Measurements from ENCODE around the gene ASTN2. TPM values are rescaled to one million over a fixed set of nuclear protein-coding genes. Genes with fewer than 3 reads are reported as not detected.

ASTN2 gene
- total and polyA plus RNA-seq, 4 donors: 0.57 to 2.9 (median 1.4) TPM

DNA sequence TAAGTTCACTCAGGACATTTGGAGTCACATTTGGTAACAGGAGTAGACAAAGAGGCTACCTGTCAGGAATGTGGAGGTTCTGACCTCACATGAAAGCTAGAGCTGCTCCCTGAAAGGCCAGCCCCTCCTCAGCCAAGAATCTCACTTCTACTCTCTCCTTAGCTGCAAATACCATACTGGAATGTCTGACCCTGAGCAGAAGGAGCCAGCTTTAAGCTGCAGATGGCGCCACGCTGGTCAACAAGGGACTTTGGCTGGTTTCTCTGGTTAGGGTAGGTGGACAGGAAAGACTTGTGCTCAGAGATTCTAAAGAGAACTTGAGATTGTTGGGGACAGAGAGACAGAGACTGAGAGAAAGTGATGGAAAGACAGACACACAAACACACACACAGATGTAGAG, 21.9 kb downstream of the ASTN2 start:
- no peaks in the 10 kb centered on the region for H3K27me3 ChIP-seq (ENCODE audit: control insufficient read depth in 4 of 4, insufficient read depth in 4 of 4, low read length in 3 of 4)
- 63% methylated on average over 2 of the region's 2 CpGs for WGBS
- H3K4me3 ChIP-seq (ENCODE audit: low read depth in 1 of 3, low read length in 3 of 3): no peak overlapping the region
- H3K9ac ChIP-seq (ENCODE audit: low read depth in 1 of 2, low read length in 2 of 2): no peak overlapping the region
- H3K9me3 ChIP-seq (ENCODE audit: control insufficient read depth in 4 of 4, low read length in 3 of 4): no peaks in the 10 kb centered on the region
- H3K27ac ChIP-seq (ENCODE audit: low read depth in 1 of 2, low read length in 2 of 2): no peak overlapping the region
- no peaks in the 10 kb centered on the region for H3K4me1 ChIP-seq (ENCODE audit: control insufficient read depth in 4 of 4, insufficient read depth in 4 of 4, low read length in 3 of 4)
- TF ChIP-seq, protein P1, sequence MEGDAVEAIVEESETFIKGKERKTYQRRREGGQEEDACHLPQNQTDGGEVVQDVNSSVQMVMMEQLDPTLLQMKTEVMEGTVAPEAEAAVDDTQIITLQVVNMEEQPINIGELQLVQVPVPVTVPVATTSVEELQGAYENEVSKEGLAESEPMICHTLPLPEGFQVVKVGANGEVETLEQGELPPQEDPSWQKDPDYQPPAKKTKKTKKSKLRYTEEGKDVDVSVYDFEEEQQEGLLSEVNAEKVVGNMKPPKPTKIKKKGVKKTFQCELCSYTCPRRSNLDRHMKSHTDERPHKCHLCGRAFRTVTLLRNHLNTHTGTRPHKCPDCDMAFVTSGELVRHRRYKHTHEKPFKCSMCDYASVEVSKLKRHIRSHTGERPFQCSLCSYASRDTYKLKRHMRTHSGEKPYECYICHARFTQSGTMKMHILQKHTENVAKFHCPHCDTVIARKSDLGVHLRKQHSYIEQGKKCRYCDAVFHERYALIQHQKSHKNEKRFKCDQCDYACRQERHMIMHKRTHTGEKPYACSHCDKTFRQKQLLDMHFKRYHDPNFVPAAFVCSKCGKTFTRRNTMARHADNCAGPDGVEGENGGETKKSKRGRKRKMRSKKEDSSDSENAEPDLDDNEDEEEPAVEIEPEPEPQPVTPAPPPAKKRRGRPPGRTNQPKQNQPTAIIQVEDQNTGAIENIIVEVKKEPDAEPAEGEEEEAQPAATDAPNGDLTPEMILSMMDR (IDR thresholded peaks at IDR 0.05; ENCODE audit: low read depth, low read length, missing input control): no peak
- TF ChIP-seq, protein P2, sequence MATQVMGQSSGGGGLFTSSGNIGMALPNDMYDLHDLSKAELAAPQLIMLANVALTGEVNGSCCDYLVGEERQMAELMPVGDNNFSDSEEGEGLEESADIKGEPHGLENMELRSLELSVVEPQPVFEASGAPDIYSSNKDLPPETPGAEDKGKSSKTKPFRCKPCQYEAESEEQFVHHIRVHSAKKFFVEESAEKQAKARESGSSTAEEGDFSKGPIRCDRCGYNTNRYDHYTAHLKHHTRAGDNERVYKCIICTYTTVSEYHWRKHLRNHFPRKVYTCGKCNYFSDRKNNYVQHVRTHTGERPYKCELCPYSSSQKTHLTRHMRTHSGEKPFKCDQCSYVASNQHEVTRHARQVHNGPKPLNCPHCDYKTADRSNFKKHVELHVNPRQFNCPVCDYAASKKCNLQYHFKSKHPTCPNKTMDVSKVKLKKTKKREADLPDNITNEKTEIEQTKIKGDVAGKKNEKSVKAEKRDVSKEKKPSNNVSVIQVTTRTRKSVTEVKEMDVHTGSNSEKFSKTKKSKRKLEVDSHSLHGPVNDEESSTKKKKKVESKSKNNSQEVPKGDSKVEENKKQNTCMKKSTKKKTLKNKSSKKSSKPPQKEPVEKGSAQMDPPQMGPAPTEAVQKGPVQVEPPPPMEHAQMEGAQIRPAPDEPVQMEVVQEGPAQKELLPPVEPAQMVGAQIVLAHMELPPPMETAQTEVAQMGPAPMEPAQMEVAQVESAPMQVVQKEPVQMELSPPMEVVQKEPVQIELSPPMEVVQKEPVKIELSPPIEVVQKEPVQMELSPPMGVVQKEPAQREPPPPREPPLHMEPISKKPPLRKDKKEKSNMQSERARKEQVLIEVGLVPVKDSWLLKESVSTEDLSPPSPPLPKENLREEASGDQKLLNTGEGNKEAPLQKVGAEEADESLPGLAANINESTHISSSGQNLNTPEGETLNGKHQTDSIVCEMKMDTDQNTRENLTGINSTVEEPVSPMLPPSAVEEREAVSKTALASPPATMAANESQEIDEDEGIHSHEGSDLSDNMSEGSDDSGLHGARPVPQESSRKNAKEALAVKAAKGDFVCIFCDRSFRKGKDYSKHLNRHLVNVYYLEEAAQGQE (IDR thresholded peaks at IDR 0.05): no peak
- TF ChIP-seq FOXA2 (IDR thresholded peaks at IDR 0.05): no peak
- TF ChIP-seq RXRA (IDR thresholded peaks at IDR 0.05): no peak
- TF ChIP-seq, protein P3, sequence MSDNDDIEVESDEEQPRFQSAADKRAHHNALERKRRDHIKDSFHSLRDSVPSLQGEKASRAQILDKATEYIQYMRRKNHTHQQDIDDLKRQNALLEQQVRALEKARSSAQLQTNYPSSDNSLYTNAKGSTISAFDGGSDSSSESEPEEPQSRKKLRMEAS (IDR thresholded peaks at IDR 0.05): no peak
- TF ChIP-seq, protein P4, sequence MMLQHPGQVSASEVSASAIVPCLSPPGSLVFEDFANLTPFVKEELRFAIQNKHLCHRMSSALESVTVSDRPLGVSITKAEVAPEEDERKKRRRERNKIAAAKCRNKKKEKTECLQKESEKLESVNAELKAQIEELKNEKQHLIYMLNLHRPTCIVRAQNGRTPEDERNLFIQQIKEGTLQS (IDR thresholded peaks at IDR 0.05): no peak
- no peak for TF ChIP-seq NR2F2 (IDR thresholded peaks at IDR 0.05)
- TF ChIP-seq HNF4A (conservative IDR thresholded peaks at IDR 0.05): no peak
- TF ChIP-seq, protein P5, sequence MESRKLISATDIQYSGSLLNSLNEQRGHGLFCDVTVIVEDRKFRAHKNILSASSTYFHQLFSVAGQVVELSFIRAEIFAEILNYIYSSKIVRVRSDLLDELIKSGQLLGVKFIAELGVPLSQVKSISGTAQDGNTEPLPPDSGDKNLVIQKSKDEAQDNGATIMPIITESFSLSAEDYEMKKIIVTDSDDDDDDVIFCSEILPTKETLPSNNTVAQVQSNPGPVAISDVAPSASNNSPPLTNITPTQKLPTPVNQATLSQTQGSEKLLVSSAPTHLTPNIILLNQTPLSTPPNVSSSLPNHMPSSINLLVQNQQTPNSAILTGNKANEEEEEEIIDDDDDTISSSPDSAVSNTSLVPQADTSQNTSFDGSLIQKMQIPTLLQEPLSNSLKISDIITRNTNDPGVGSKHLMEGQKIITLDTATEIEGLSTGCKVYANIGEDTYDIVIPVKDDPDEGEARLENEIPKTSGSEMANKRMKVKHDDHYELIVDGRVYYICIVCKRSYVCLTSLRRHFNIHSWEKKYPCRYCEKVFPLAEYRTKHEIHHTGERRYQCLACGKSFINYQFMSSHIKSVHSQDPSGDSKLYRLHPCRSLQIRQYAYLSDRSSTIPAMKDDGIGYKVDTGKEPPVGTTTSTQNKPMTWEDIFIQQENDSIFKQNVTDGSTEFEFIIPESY (IDR thresholded peaks at IDR 0.05): no peak
- TF ChIP-seq EGR1 (IDR thresholded peaks at IDR 0.05; ENCODE audit: low read depth in 2 of 2): no peak
- no peak for TF ChIP-seq JUND (IDR thresholded peaks at IDR 0.05)
- TF ChIP-seq FOXA1 (IDR thresholded peaks at IDR 0.05): no peak
- no peaks in the 10 kb centered on the region for H3K36me3 ChIP-seq (ENCODE audit: control insufficient read depth in 4 of 4, insufficient read depth in 3 of 4, low read depth in 1 of 4, low read length in 3 of 4)
- no peak for DNase-seq (ENCODE audit: low spot score)

DNA sequence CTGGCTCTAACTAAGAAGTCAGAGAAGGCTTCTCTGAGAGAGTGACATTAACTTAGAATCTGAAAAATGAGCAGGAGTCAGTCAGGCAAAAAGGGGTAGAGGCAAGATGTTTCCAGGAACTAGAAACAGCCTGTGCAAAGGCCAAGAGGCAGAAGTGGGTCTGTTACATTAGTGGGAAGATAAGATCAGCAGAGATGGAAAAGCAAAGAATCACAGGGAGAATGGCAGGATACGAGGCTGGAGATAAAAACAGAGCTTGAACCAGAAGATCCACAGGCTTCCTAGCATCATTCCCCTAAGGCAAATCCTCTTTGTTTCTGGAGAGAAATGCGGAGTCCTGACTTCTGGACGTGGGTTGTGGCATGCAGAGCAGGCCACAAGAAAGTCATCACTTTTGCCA, 27.4 kb downstream of the ASTN2 start:
- Histone ChIP-seq H3K9me3 (ENCODE audit: control insufficient read depth in 4 of 4, low read length in 3 of 4) (no peaks in the 10 kb centered on the region), H3K9ac (ENCODE audit: low read depth in 1 of 2, low read length in 2 of 2) (no peak overlapping the region), H3K27me3 (ENCODE audit: control insufficient read depth in 4 of 4, insufficient read depth in 4 of 4, low read length in 3 of 4) (no peaks in the 10 kb centered on the region), H3K4me1 (ENCODE audit: control insufficient read depth in 4 of 4, insufficient read depth in 4 of 4, low read length in 3 of 4) (no peaks in the 10 kb centered on the region), H3K27ac (ENCODE audit: low read depth in 1 of 2, low read length in 2 of 2) (no peak overlapping the region), H3K36me3 (ENCODE audit: control insufficient read depth in 4 of 4, insufficient read depth in 3 of 4, low read depth in 1 of 4, low read length in 3 of 4) (no peaks in the 10 kb centered on the region), H3K4me3 (ENCODE audit: low read depth in 1 of 3, low read length in 3 of 3) (no peak overlapping the region)
- 45% methylated on average over 3 of the region's 3 CpGs for WGBS
- DNase-seq (ENCODE audit: low spot score): no peak
- TF ChIP-seq EGR1 (IDR thresholded peaks at IDR 0.05; ENCODE audit: low read depth in 2 of 2): no peak
- TF ChIP-seq, protein P4 (IDR thresholded peaks at IDR 0.05): no peak
- no peak for TF ChIP-seq NR2F2 (IDR thresholded peaks at IDR 0.05)
- no peak for TF ChIP-seq RAD21 (IDR thresholded peaks at IDR 0.05)
- TF ChIP-seq HNF4A (conservative IDR thresholded peaks at IDR 0.05): no peak
- TF ChIP-seq, protein P5 (IDR thresholded peaks at IDR 0.05): no peak
- TF ChIP-seq HNF4G (IDR thresholded peaks at IDR 0.05): no peak
- no peak for TF ChIP-seq RXRA (IDR thresholded peaks at IDR 0.05)
- no peak for TF ChIP-seq TAF1 (conservative IDR thresholded peaks at IDR 0.05)
- TF ChIP-seq SP1 (IDR thresholded peaks at IDR 0.05): no peak
- no peak for TF ChIP-seq FOXA2 (IDR thresholded peaks at IDR 0.05)
- TF ChIP-seq YY1 (IDR thresholded peaks at IDR 0.05): no peak
- TF ChIP-seq, protein P1 (IDR thresholded peaks at IDR 0.05; ENCODE audit: low read depth, low read length, missing input control): no peak
- TF ChIP-seq, protein P3 (IDR thresholded peaks at IDR 0.05): no peak
- no peak for TF ChIP-seq JUND (IDR thresholded peaks at IDR 0.05)

Measured in liver (tissue), 9 donors.